Measurements from ENCODE around the gene TACC2.

DNA sequence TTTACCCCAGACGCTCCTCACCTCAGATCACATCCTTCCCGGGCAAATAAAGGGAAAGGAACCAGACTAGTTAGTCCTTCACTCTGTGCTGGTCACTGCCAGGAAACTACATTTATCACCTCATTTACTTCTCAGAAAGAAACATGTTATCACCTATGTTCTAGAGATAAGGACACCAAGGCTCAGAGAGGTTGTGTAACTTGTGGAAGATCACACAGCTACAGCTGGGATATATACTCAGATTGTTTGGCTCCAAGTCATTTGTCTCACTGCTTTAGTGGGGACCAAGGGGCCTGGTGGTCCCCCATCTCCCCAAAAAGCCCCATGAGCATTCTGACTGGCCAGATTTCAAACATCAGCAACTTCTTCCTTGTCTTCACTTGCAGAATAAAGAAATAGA, 264.6 kb downstream of the TACC2 start:
- TF ChIP-seq, protein P1, sequence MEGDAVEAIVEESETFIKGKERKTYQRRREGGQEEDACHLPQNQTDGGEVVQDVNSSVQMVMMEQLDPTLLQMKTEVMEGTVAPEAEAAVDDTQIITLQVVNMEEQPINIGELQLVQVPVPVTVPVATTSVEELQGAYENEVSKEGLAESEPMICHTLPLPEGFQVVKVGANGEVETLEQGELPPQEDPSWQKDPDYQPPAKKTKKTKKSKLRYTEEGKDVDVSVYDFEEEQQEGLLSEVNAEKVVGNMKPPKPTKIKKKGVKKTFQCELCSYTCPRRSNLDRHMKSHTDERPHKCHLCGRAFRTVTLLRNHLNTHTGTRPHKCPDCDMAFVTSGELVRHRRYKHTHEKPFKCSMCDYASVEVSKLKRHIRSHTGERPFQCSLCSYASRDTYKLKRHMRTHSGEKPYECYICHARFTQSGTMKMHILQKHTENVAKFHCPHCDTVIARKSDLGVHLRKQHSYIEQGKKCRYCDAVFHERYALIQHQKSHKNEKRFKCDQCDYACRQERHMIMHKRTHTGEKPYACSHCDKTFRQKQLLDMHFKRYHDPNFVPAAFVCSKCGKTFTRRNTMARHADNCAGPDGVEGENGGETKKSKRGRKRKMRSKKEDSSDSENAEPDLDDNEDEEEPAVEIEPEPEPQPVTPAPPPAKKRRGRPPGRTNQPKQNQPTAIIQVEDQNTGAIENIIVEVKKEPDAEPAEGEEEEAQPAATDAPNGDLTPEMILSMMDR (IDR thresholded peaks at IDR 0.05): no peak
- TF ChIP-seq POLR2A (IDR thresholded peaks at IDR 0.05): no peak
- no peak for TF ChIP-seq POLR2AphosphoS5 (IDR thresholded peaks at IDR 0.05)
- no peak for TF ChIP-seq EP300 (IDR thresholded peaks at IDR 0.05)
